Activated T-helper 9 cell treated with anti-CD3 and anti-CD28 coated beads, Interleukin-2, amount 50 U/mL, for 16 hours (primary cell): ENCODE measurements around the gene ITGA8.
"Not testable (repeated sequence)": the region's sequence is repeated elsewhere in the genome, so short reads cannot be mapped to it uniquely, and the experiment has no call there.

Experiments used
- DNase-seq: peaks from one replicate; pipeline ENCODE4 v3.0.0-alpha.2; 2020; ENCODE audit warnings: low read depth

The ITGA8 gene

GRCh38 chr10:15606377-15606776, 113.3 kb downstream of the ITGA8 start:
- no peak for DNase-seq

- DNase-seq: no peak
These were observed 113.9 kb downstream of the ITGA8 start for GRCh38 chr10:15605740-15606369.

DNA sequence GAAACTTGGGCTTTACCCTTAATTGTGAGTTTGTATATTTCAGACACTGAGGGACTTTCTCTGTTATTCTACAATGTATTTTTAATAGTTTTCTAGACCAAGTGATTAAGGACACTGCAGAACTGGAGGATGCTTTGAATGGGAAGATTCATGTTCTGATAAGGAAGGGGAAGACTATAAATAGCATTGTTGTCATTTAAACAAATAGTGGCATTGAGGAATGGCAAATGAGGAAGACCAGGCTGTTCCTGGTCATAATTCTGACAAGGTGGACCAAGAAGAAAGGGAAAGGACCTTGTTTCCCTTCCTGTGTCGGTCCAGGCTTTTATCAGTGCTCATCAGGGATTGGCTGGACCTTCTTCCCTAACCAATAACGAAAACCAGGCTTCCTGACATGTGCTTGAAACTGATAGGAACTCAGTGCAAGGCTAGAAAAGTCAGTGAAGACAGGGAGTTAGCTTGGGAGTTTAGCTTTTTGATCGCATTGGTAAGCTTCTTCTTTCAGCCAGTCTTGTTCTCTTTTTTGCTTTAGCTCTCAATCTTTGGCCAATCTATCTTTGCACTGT, 116.2 kb downstream of the ITGA8 start:
- DNase-seq: no peak

- DNase-seq: no peak
These were observed 117.9 kb downstream of the ITGA8 start for GRCh38 chr10:15601819-15602218.

- no peak for DNase-seq
These were observed 124.5 kb downstream of the ITGA8 start for GRCh38 chr10:15595260-15595659.

DNA sequence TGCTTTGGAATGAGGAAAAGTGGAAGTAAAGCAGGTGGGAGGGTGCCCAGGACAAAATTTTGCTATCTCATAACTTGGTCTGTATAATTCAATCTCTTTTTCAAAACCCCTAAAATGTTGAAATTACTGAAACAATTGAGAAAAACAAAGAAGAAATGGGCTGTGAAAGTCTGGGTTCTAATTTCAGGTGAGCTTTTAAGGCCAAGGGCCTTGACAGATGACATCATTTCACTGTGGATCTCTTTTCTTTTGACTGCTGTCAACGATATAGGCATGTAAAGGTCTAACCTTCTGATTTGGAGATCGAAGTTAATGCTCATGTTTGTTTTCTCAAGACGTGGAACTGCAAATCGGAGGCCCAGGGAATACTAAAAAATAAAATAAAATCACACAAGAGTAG, 127.8 kb downstream of the ITGA8 start:
- DNase-seq: no peak

DNA sequence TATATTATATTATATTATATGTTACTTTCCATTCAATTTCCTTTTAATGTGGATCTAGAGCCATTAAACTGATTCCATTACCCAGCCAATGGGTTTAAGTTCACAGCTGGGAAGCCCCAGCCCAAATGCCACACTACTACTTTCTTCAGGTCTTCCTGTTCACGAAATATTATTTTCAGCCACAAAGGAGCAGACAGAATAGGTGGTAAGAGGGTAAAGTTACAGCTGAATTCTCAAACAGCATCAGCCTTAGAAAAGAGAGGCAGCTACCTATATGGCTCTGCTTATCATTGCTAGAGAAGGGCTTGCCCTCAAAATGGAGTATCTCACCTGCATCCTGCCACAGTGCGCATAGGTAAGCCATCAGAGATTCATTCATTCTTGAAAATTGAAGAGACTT, 128.3 kb downstream of the ITGA8 start:
- no peak for DNase-seq

DNA sequence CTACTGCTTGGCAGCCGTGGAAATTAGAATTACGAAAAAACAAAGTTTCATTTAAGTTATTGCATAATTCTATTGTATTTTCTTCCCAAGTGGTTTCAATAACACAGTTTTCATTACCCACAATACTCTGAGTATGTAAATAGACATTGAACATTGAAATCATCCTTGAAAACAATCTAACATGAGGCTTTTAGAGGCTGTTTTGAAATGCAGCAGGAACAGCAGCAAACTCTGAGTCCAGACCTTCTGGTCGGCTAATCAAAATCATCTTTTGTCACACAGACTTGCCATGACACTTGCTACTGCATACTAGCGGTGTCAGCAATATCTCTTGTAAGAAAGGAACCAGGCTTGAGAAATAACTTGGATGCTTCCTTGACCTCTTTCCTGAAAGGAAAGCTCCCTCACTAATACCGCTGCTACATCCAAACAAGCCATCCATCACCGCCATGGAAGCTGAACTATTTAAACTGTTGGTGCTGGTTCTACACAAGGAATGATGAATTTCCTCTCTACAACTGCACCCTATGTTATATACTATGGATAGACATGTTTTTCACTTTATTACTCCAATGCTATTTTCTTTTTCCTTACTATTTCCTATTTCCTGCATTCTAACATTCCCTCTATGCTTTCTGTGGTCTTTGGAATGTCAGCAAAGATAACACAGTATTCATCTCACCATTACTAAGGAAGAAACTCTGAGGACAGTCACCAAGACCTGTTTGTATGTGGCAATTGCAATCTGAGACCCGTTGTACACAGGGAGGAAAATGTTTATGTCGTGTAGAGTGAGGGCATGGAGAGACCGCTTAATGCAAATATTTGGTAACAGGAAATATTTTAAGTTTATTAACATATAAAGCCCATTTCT, 130.8 kb downstream of the ITGA8 start:
- DNase-seq: no peak

DNA sequence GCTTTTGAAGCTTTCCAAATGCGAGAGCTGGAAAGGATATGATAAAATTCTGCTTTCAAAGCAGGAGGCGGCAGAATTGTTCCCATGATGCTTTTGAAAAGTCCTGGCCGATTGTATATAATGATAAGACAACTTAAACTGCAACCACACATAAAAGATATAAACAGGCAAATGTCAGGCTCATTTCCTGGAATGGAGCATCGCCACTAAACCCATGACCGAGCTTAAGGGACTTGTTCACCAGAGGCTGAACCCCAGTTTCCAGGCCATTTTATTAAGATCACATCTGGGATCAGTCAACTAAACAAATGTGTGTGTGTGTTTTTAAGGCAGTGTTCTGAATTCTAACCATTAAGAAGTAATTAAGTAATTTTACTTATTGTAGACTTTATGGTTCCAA, 131.6 kb downstream of the ITGA8 start:
- no peak for DNase-seq

DNA sequence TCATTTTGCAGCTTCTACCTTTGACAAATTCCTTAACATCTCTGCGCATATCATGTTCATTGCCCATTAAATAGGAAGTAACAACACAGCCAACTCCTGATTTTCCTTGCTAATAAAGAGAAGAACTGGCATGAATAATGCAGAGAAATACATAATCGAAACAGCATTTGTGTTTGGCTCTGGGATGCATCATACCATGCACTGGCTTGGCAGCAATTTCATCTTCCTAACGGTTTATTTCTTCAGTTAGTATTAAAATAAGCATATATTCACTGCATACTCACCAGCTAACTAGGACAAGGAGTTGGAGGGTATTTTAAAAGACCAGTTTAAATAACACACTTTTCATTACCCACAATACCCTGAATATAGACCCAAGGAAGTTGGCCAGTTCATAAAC, 132.5 kb downstream of the ITGA8 start:
- no peak for DNase-seq

GRCh38 chr10:15585303-15585715, 134.4 kb downstream of the ITGA8 start:
- DNase-seq: peak; percentile 0

GRCh38 chr10:15582972-15583371, 136.8 kb downstream of the ITGA8 start:
- not testable (repeated sequence) for DNase-seq

GRCh38 chr10:15579605-15580004, 140.1 kb downstream of the ITGA8 start:
- no peak for DNase-seq

DNA sequence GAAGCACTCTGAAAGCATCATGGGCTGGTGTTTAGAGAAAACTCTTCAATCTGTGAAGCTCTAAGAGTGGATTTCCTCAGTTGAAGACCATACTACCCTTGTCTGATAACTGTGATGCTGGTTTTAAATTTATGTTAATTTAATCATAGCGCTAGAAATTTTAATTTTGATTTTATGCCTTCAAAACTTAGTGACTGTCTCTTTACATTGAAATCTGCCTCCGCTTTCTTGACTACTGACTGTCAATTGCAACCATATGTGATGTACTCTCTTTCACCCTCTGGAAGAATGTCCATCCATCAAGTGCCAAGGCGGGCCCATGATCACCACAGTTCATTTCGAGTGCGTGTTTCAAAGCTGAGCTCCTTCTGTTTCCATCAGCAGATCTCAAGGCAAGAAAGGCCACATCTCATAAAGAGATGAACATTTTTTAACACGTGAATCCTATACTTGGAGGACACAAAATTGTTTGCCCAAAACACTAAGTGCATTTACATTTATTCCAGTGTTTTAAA, 147.1 kb downstream of the ITGA8 start:
- DNase-seq: no peak

- no peak for DNase-seq
These were observed 148.1 kb downstream of the ITGA8 start for GRCh38 chr10:15571575-15571974.

DNA sequence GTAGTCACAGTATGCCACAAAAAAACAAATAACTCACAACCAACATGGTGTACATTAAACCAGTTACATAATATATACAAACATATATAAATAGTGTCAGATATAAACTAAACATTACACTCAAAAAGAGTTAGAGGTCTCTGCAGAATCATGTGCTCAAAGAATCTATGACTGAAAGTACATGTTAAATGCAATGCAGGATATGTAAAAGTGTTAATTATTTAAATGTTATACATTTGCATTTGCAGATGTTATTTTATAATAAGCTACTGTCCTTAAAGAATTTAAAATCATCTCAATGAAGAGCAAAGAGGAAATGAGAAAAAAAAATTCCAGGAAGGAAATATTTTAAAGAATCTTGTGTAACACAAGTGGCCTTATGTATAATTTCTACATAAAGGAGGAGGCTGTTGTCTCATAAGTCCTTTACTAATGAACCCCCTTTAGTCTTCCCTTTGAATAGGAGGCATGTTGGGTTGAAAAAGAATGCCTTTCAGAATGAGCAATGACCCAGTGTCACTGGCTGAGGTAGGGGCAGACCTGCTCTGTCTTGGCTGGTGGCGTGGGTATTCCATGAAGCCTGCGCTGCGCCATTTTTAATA, 148.9 kb downstream of the ITGA8 start:
- no peak for DNase-seq

DNA sequence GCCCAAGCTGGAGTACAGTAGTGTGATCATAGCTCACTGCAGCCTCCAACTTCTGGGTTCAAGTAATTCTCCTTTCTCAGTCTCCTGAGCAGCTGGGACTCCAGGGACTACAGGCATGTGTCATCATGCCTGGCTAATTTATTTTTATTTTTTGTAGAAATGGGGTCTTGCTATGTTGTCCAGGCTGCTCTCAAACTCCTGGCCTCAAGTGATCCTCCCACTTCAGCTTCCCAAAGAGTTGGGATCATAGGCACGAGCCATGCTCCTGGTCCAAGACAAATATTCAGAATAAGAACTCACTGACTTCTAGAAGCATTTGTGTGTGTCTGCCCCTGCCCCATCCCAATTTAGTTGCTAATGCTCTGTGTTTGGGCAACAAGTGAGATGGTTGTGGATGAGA, 151.8 kb downstream of the ITGA8 start:
- DNase-seq: no peak

- DNase-seq: no peak
These were observed 156.5 kb downstream of the ITGA8 start for GRCh38 chr10:15563246-15563645.

GRCh38 chr10:15562578-15562977, 157.1 kb downstream of the ITGA8 start:
- DNase-seq: no peak

- no peak for DNase-seq
These were observed 157.6 kb downstream of the ITGA8 start for GRCh38 chr10:15562116-15562515.

- no peak for DNase-seq
These were observed 161.6 kb downstream of the ITGA8 start for GRCh38 chr10:15558136-15558535.

GRCh38 chr10:15557168-15557567, 162.6 kb downstream of the ITGA8 start:
- not testable (repeated sequence) for DNase-seq

GRCh38 chr10:15550950-15551349, 168.8 kb downstream of the ITGA8 start:
- no peak for DNase-seq
